HCT116 (cell line): ENCODE data around the gene UBE2Q2. TPM values are rescaled to one million over a fixed set of nuclear protein-coding genes. Genes with fewer than 3 reads are reported as not detected.

Source experiments
- ATAC-seq: fragments of 200-7000 bp; cut with Tn5 transposase; 2 replicates; pipeline ENCODE4 v1.9.1; 2020; ENCODE audit warnings: mild to moderate bottlenecking, moderate library complexity
- BruUV-seq: library from RNA; stranded (reverse); fragments of 400-500 nt; replicated peaks from 2 replicates; lab custom pipeline; 2021; lab: Mats Ljungman, UMichigan
- CTCF ChIA-PET: fragments of 300-600 bp; sonication (Branson Sonifier 250); formaldehyde crosslinking; loops from one replicate; lab custom pipeline; 2021; ENCODE audit warnings: antibody characterized with exemption; lab: Charles Lee
- POLR2A ChIA-PET: fragments of 300-600, 350-600 bp; sonication (Branson Sonifier 250); formaldehyde crosslinking; loops from one replicate; lab custom pipeline; 2021; ENCODE audit warnings: antibody characterized with exemption; lab: Charles Lee
- RAD21 ChIA-PET, 2 experiments: fragments of 300-600 bp; sonication (Branson Sonifier 250); formaldehyde crosslinking; loops; one replicate each; lab custom pipeline; 2023; ENCODE audit warnings: low total read pairs in 2 of 2; ENCODE audit not compliant: uncharacterized antibody in 2 of 2, unreplicated experiment in 2 of 2, low non-redundant PET in 1 of 2; lab: Charles Lee
- DNase-seq: peaks from one replicate; pipeline ENCODE4 v3.0.0-alpha.2; 2010; ENCODE audit warnings: low read depth, low spot score
- H2AFZ ChIP-seq: fragments of 200-600 bp; shearing (Covaris generic), sonication (generic); 2 replicates; pipeline ENCODE4 v1.6.1; 2017; ENCODE audit warnings: low read depth, mixed run types, mixed read lengths, antibody characterized with exemption, low read length; ENCODE audit not compliant: poor library complexity, severe bottlenecking
- H3K27ac ChIP-seq: 2 replicates; pipeline ENCODE4 v1.5.1; 2012; ENCODE audit warnings: low read depth, low read length
- H3K27me3 ChIP-seq: fragments of 200-600 bp; sonication (generic); 2 replicates; pipeline ENCODE4 v1.6.1; 2016; ENCODE audit warnings: mixed run types, low read length, mixed read lengths; ENCODE audit not compliant: insufficient read depth
- H3K36me3 ChIP-seq, 2 experiments: fragments of 200-500 bp in 1 of 2; fragments of 200-600 bp in 1 of 2; sonication (Bioruptor generic) in 1 of 2; sonication (generic) in 1 of 2; 2 replicates each; pipeline versions ENCODE4 v1.5.1 to v1.6.1; 2014 to 2016; ENCODE audit warnings: low read length in 2 of 2, inconsistent platforms in 1 of 2, mixed read lengths in 1 of 2, mixed run types in 1 of 2; ENCODE audit not compliant: insufficient read depth in 2 of 2, control insufficient read depth in 1 of 2
- H3K4me1 ChIP-seq, 2 experiments: fragments of 200-600 bp in 1 of 2; sonication (generic) in 1 of 2; 2 replicates each; pipeline versions ENCODE4 v1.5.1 to v1.6.1; 2012 to 2017; ENCODE audit warnings: low read length in 2 of 2, inconsistent platforms in 1 of 2, mild to moderate bottlenecking in 1 of 2, mixed read lengths in 1 of 2, mixed run types in 1 of 2, moderate library complexity in 1 of 2; ENCODE audit not compliant: insufficient read depth in 2 of 2, control insufficient read depth in 1 of 2
- H3K4me2 ChIP-seq: fragments of 200-600 bp; sonication (generic); 2 replicates; pipeline ENCODE4 v1.6.1; 2017; ENCODE audit warnings: mixed run types, low read length, mixed read lengths
- H3K4me3 ChIP-seq, 2 experiments: fragments of 200-600 bp in 1 of 2; sonication (generic) in 1 of 2; replicated peaks in 1 of 2; 2 replicates each; pipeline ENCODE4 v1.5.1; 2011 to 2016; ENCODE audit warnings: low read length in 2 of 2, control low read depth in 1 of 2, low read depth in 1 of 2, mild to moderate bottlenecking in 1 of 2, mixed read lengths in 1 of 2, mixed run types in 1 of 2
- H3K79me2 ChIP-seq: fragments of 200-600 bp; sonication (generic); 2 replicates; pipeline ENCODE4 v1.6.1; 2017; ENCODE audit warnings: mild to moderate bottlenecking, mixed run types, low read length, moderate library complexity, mixed read lengths; ENCODE audit not compliant: insufficient read depth
- H3K9ac ChIP-seq: fragments of 200-600 bp; sonication (generic); 2 replicates; pipeline ENCODE4 v1.6.1; 2016; ENCODE audit warnings: low read length, mixed read lengths
- H3K9me2 ChIP-seq: fragments of 200-600 bp; sonication (generic), shearing (Covaris generic); 2 replicates; pipeline ENCODE4 v1.6.1; 2017; ENCODE audit warnings: mixed run types, mild to moderate bottlenecking, moderate library complexity; ENCODE audit not compliant: insufficient read depth
- H3K9me3 ChIP-seq, 2 experiments: fragments of 200-500 bp in 1 of 2; fragments of 200-600 bp in 1 of 2; sonication (Bioruptor generic) in 1 of 2; sonication (generic) in 1 of 2; 2 replicates each; pipeline ENCODE4 v1.6.1; 2014 to 2017; ENCODE audit warnings: low read length in 2 of 2, mixed read lengths in 2 of 2, inconsistent platforms in 1 of 2, low read depth in 1 of 2, mild to moderate bottlenecking in 1 of 2, mixed run types in 1 of 2, moderate library complexity in 1 of 2; ENCODE audit not compliant: control insufficient read depth in 1 of 2, insufficient read depth in 1 of 2
- H4K20me1 ChIP-seq: fragments of 200-600 bp; sonication (generic), shearing (Covaris generic); 2 replicates; pipeline ENCODE4 v1.6.1; 2017; ENCODE audit warnings: mixed run types, mild to moderate bottlenecking, moderate library complexity; ENCODE audit not compliant: insufficient read depth
- CEBPB ChIP-seq: IDR thresholded peaks from 2 replicates; pipeline ENCODE4 v1.6.1; 2012; ENCODE audit warnings: low read depth
- POLR2AphosphoS5 ChIP-seq: IDR thresholded peaks from 2 replicates; pipeline ENCODE4 v1.6.1; 2011; ENCODE audit warnings: mild to moderate bottlenecking, low read depth, low read length, moderate library complexity
- intact Hi-C: fragments of 100-400 bp; cut with micrococcal nuclease; formaldehyde crosslinking; loops from 2 replicates; pipeline ENCODE4 v1.10.0; 2022
- total RNA-seq: library from RNA; stranded (reverse); gene quantifications from one replicate; pipeline ENCODE4 v1.2.1, GENCODE V29; 2021; ENCODE audit not compliant: unreplicated experiment
- TF ChIP-seq, protein P1 (sequence below): IDR thresholded peaks from 2 replicates; pipeline ENCODE4 v1.6.1; 2012

Gene UBE2Q2
- total RNA-seq, 1 experiment from 2014 or later = 12.3 TPM

DNA sequence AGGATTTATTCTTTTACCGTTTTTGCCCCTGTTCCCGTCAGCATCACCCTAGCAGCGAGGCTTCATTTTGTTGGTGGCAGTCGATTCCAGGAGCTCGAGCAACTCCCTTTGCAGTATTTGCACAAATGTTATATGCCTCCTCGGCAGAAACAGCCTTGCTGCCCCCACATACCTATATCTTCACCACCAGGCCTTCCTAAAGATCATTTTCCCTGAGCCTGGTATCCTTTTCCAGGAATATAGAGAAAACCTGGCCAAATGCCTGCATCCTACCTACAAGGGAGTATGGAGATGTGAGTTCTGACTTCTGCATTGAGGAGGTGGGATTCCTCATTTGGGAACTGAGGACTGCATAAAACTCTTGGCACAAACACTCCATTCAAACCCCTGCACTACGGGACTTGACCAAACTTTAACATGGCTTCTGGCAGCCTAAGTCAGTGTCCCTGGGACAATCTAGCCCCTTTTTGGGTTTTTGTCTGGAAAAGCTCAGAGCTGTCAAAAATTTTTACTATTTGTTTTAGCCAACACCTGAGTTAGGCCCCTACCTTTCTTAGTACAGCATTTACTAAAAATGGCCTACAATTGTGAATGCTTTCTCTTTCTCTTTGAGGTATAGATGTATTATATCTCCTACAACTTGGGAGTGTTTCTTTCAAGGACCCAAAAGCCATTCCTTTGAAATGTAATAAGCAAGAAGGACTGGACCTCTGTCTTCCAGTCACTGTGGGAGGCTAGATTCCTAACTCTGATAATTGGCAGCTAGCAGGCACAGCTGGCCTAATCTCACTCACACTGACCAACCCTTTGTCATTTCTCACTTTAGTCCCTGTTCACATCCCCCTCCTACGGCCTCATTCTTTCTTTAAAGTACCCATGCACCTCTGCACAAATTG lies 12.1 kb upstream of the UBE2Q2 start:
- Histone ChIP-seq H3K36me3 (no peaks in the 10 kb centered on the region), H3K27ac (no peak overlapping the region), H3K9me3 (no peaks in the 10 kb centered on the region), H3K9ac (no peak overlapping the region), H3K79me2 (no peaks in the 10 kb centered on the region), H3K9me2 (no peaks in the 10 kb centered on the region), H4K20me1 (no peaks in the 10 kb centered on the region), H3K4me2 (no peak overlapping the region), H3K27me3 (no peaks in the 10 kb centered on the region), H2AFZ (no peak overlapping the region), H3K4me3 (no peak overlapping the region), H3K4me1 (no peaks in the 10 kb centered on the region)
- ATAC-seq (no peak), DNase-seq (no peak)
- POLR2A ChIA-PET = no interaction called here
- RAD21 ChIA-PET = no interaction called here
- intact Hi-C loops = no loop called here
- TF ChIP-seq CEBPB = no peak
- BruUV-seq = no TSS peak
- CTCF ChIA-PET = interaction anchor here (1.4 kb wide), 1 partner anchor 90 kb away, joined by 7 read pairs; no protein-coding TSS in a partner anchor

DNA sequence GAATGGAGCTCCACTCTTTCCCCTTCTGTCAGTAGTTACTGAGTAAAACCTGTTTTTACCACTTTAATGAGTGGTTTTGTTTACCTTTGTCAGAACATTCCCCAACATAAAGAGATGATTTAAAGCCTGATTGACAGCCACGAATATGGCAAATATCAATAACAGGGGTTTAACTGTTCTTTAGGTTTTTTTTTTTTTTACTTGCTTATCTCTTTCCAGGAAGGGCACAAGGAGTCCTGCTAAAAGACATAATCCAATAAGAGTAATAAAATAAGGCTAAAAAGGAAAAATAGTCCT lies 11.5 kb upstream of the UBE2Q2 start:
- Histone ChIP-seq H3K79me2 (no peaks in the 10 kb centered on the region), H3K27ac (no peak overlapping the region), H3K9me3 (no peaks in the 10 kb centered on the region), H3K36me3 (no peaks in the 10 kb centered on the region), H3K9me2 (no peaks in the 10 kb centered on the region), H3K27me3 (no peaks in the 10 kb centered on the region), H2AFZ (no peak overlapping the region), H3K9ac (no peak overlapping the region), H3K4me2 (no peak overlapping the region), H4K20me1 (no peaks in the 10 kb centered on the region), H3K4me3 (no peak overlapping the region), H3K4me1 (peaks cover 0 to 2% of the 10 kb centered on the region in 2 experiments; a peak in 2 of 4 replicates)
- TF ChIP-seq POLR2AphosphoS5 (no peak), CEBPB (no peak)
- TF ChIP-seq, protein P1, sequence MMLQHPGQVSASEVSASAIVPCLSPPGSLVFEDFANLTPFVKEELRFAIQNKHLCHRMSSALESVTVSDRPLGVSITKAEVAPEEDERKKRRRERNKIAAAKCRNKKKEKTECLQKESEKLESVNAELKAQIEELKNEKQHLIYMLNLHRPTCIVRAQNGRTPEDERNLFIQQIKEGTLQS = no peak
- ChIA-PET CTCF (interaction anchor here (1.3 to 1.4 kb wide), 2 partner anchors 30 to 90 kb away, joined by 3 to 7 read pairs; no protein-coding TSS in a partner anchor), POLR2A (no interaction called here), RAD21 (no interaction called here)
- intact Hi-C loops = no loop called here
- ATAC-seq = no peak
- no TSS peak for BruUV-seq
- no peak for DNase-seq
